Cortex of kidney (tissue), 1 donor: ENCODE data around the gene LGALS4.
"Not testable (repeated sequence)": the region's sequence is repeated elsewhere in the genome, so short reads cannot be mapped to it uniquely, and the experiment has no call there.

Experiments
- DNase-seq: peaks from one replicate; lab custom pipeline; 2025; lab: John Stamatoyannopoulos, UW

Gene LGALS4

DNA sequence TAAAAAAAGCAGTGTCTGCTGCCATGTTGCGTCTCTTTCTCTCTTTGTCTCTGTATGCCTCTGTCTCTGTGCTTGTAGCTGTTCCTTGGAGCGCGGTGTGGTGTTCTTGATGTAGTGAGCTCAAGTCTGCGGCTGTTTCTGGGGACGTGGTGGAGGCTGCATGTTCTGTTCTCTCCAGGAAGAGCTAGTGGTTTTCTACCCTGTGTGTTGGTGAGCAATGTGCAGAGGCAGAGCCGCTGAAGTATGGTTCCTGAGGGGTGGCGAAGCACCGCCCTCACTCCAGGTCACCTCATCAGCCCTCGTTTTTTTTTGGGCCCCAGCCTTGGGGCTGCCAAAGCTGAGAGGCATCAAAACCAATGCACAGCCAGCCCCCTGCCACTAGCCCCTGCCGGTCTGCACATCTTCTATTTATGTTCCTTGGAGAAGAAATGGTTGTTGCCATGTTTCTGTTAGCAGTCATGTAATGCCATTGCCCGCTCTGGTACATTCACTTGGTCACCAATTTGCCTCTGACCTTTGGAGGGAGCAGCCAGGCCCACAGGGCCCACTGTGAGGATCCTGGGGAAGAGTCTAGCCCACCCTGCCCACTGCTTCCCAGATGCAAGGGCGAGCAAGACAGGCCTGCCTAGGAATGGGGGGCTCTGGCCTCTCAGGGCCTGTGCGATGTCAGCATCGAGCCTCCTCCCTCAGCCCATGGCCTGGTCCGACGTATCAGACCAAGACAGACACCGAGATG is 29.9 kb upstream of the LGALS4 start:
- no peak for DNase-seq

DNA sequence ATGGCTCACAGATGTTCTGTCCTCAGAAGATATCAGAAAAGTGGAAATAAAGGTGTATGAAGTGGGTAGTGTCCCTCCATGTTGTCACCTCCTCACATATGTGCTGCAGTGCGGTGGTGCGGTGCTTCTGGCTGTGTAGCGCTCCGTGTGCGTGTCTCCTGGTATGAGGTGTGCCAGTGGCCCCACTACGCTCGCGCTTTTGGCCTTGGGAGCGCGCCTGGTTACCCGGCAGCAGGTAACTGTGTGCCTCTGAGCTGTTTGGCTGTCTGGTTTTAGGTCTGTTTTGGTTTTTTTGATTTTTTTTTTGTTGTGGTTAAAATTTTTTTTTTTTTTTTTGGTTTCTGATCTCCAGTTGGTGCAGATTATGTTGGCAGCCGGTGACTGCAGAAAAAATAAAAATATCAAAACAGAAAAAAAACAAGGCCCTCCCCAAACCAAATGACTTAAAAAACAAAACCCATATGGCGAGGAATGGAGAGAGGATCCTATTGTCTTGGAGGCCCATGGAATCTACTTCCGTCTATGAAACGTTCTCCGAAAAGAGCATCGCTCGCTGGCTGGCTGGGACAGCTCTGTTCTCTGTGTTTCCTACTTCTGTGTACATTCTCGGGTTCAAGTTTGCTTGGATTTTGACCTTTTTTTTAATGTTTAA is 29.2 kb upstream of the LGALS4 start:
- DNase-seq, result no peak

DNA sequence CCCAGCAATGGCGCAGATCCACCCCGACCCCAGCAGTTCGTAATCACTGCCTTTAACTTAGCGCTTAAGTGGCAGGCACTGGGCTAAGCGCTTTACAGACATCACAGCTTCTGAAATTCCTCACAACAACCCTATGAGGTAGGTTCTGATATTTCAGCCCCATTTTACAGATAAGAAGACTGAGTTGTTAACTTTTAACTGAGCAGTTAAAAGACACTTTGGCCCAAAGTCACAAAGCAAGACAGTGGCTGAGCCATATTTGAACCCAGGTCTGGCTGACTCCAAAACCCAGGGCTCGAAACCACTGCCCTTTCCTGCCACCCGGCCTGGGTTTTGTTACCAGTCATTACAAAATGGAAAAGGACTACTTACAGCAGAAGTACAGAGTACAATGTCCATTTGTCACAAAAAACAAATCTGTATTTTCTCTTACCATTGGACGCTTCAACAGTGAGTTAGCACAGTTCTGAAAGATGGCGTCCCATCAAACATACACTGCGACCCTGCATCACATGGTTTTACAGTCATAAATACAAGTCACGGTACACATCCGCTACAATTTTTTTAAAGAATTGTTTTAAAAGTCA is 28.5 kb upstream of the LGALS4 start:
- DNase-seq, result no peak

DNA sequence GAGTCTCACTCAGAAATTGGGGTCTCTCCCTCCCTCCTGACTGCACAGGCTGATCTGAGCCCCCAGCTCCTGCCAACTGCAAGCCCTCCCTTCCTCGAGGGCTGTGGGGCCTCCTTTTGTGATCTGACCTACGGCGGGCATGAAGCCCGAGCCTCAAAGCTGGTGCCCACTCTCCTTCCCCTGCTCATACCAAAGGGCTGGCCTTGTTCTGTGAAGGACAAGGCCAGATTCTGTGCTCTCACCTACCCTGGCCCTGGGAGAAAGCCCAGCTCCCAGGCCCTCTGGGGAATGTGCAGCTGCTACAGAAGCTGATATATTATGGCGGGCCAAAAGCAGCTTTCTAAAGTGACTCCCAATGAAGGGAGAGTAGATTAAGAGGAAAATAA is 27.8 kb upstream of the LGALS4 start:
- no peak for DNase-seq

DNA sequence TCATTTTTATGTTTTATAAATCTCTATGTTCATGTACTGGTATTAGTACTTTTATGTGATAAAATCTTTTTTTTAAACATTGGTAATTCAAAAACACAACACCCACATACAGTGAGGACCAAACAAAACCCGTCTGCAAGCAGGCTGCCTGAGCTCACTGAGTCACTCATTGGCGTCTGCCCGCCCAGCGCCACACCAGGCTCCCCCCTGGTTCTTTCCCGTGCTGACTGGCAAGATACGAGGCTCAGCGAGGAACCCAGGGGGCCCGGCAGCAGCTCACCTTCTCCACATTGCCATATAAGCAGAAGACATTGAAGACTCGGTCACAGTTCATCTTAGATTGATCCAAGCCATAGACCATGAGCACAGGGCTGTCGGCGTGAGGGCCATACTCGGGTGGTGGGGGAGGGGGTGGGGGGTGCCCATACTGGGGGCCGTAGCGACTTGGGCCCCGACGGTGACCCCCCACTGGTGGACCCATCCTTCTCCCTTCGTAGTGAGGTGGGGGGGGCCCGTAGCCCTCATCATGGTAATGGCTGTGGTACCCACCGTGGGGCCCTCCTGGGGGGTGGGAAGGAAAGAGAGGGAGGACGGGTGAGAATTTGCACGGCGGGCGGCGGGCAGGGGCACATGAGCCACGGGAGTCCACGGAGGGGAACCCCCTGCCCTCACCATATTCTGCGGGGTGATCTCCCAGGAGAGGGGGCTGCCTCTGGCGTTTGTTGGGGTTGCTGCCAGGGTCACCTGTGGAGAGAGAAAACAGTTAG is 27.3 kb upstream of the LGALS4 start:
- no peak for DNase-seq

DNA sequence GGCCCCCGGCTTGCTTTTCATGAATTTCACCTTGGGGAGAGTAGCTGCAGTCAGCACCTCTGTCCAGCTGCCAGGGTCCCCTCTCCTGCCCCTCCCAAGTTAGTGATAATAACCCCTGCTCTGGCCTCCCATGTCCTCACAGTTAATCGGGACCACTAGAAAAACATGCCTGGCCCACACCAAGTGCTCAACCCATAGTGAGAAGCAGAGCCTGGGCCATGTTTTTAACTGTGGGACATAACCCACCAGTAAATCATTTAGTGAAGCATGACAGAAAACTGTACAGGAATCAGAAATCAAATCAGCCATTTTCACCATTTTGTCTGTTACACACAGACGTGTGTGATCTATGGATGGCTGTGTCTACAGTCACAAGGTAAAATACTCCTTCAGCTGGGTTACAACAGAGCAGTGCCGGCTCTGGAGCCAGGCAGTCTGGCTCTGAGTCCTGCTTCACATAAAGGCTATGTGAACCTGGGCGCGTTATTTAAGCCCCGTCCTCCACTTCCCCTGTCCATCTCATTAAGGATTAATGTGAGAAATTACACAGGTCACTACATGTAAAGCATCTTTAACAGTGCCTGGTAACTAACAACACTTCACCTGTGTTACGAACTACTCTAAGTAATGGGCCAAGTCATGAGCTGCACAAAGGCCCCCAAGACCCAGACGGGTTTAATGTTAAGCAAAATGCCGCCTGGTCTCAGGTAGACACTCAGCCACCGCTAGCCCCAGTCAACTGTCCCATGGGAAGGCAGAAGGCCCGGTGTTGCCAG is 26.4 kb upstream of the LGALS4 start:
- DNase-seq, result no peak

DNA sequence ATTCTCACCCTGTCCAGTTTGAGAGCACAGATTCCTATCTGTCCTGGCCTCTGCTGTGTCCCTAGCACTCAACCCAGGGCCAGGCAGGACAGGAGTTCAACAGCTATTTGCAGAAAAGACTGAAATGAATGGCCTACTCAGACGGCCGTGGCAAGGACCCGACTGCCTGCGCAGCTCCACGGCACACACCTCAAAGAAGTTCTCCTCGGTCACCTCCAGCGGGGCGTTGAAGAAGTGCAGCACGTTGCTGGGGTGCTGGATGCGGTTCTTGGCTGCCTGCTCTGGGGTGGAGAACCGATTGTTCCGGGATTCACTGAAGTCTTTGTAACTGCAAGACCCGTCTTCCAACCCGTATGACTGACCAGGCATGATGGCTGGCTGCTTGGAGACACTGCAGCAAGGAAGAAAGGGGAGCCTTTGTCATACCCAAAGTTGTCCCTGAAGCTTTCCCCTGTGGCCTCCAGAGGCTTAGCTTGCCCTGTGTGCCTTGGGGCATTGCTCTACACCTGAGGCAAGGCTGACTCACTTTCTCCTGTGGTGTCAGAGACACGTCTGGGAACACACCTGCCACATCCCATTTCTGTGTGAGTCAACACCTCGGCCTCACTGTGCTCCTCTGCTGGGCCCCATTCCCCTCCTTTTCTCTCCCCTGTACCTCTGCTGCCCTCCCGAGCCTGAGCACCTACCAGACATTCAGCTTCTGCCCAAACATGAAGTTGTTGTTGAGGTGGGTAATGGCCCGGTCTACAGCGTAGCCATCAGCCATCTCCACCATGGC is 25.7 kb upstream of the LGALS4 start:
- DNase-seq, result no peak

DNA sequence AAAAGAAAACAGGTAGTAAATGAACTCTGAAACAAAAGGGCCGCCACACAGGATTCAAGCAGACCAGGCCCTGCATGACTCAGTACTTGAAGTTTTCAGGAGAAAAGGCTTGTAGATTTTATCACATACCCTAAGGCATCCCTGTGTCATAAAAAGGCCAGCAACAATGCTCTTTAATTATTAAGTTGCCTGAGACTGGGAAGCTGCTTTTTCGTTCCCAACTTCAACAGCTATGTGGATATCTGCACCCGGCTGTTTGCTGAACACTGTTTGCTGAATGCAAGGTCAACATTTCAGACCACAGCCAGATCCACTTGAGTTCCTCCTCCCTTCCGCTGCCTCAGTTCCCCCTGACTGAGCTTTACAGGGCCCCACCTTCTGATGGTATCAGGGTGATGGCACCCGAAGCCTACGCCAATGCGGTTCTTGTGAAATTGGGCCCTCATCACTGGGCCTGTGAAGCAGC is 24.9 kb upstream of the LGALS4 start:
- no peak for DNase-seq

DNA sequence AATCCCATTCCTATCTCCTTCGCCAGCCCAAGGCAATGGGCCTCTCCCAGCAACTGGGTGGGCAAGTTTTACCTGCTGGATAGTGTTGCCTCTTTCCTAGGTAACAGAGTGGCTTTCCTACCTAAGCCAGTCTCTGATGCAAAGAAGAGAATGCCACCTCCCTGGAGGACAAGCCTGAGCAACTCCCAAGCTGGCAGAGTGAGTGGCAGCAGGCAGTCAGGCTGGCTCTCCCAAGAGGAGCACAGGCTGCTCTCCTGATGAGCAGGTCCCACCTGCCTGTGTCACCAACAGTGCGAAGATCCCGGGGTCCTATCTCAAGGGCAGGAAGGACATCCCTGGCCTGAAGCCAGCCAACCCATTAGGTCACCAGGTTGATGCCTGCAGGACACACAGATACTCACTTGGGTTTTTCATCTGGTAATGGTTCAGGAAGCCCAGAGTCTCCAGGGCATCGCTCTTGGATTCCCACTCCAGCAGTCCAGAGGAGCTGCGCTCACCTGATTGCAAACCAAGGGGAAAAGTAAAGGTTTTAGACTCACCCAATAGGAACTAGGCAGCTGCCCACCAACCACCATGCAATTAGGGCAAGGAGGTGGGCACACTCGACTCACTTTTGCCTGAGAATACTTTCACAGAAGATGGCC is 24.4 kb upstream of the LGALS4 start:
- DNase-seq, result no peak

DNA sequence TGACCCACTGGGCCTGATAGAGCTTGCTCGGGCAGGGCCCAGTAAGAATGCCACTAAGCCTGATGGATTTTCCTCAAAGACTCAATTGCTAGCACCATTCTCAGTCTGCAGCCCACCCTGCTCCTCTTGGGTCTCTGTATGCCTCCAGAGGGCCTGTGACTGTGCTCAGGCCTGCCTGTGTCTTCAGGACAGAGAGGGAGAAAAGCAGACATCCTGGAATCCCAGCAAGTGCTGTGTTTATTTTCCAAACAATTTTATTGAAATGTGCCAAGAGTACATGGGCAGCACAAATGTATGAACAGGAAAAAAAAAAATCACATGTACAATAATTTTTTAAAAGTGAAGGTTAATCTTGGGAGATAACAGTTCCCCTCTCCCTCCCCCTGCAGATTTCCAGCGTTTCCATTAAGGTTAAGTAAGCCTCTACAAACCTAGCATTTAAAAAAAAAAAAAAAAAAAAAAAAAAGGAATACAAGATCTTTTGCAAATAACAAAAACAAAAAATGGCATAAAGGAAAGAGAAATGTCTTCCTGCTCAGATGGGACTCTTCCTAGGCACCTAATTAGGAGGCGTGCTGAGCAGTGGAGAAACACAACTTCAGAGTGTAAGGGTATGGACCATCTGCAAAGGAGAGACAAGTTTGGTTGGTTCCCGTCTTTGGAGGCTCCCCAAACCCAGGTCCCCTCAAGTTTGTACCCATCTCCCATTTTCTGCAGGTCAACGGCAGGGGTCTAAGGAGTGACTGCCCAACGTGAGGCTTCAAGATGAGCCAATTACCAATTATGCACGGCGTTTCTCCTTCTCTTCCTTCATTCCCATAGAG is 23.6 kb upstream of the LGALS4 start:
- no peak for DNase-seq

DNA sequence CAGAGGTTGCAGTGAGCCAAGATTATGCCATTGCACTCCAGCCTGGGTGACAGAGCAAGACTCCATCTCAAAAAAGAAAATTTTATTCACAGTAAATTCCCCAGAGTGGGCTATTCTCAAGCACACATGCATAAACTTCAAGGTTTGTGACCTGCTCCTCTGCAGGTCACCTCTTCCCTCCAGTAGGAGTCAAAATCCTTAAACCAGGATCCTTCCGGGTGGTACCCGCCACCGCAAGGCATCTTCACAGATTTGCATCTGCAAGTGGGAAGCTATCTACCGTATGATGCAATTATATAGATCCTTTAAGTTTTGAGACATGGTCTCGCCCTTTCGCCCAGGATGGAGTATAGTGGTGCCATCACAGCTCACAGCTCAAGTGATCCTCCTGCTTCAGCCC is 21.8 kb upstream of the LGALS4 start:
- DNase-seq, result no peak

DNA sequence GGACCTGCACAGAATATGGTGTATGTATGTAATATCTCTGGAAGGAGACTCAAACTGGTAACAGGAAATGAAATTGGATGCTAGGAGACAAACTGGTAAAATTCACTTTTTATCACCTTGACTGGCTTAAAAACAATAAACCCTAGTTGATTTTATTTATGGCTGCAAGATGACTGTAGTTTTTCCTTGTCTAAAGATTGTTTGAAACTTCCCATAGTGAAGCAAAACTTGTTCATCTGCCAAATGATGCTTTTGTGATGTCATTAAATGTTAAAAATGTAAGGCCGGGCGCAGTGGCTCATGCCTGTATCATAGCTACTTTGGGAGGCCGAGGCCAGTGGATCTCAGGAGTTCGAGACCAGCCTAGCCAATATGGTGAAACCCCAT is 21.4 kb upstream of the LGALS4 start:
- DNase-seq, result no peak

DNA sequence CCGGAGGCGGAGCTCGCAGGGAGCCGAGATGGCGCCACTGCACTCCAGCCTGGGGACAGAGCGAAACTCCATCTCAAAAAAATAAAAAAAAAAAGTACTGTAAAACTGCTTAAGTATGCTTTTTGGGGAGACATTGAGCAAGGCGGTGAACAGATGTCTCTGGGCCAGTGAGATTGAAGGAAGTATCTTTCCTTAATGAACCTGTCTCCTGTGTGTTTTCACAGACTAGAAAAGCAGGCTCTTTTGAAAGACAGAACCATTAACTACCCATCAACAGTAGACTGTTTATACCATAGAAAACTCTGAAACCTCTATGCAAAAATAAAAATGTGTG is 20.3 kb upstream of the LGALS4 start:
- no peak for DNase-seq

DNA sequence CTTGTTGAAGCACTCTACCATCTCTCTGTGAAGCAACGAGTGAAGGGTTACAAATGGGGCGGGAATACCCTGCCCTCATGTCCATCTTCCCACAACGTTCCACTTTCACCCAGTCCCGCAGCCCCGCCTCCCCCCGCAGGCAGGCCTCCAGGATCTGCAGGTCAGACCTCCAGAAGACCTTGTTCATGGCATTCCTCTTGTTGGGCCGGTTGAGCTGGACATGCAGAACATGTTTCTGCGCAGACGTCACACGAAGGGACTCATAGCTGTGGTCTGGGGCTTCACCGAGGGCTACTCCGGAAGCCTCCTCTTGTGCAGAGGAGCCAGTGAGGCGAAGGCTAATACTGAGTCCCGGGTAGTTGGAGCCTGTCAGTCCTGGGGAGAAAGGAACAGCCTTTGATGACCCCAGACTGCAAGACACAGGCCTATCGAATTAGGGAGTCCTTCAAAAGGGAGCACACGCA is 18.4 kb upstream of the LGALS4 start:
- no peak for DNase-seq

DNA sequence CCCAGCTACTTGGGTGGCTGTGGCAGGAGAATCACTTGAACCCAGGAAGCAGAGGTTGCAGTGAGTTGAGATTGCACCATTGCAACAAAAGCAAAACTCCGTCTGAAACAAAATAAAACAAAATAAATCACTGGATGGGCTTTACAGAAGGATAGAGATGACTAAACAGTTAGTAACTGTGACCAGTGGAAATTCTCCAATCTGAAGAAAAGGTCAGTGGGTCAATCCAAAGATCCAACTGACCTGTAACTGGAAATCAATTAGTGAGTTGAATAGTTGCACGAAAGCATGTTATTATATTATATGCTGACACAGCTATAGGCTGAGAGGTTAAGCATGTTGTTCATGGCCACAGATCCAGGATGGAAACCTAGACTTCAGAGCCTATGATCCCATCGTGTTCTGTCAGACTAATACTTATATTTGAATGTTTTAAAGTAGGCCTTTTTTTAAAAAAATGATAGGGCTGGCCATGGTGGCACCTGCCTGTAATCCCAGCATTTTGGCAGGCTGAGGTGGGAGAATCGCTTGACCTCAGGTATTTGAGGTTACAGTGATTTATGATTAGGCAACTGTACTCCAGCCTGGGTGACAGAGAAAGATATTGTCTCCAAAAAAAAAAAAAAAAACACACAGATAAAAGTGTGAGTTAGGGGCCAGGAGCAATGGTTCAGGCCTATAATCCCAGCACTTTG is 17.4 kb upstream of the LGALS4 start:
- DNase-seq, result no peak

DNA sequence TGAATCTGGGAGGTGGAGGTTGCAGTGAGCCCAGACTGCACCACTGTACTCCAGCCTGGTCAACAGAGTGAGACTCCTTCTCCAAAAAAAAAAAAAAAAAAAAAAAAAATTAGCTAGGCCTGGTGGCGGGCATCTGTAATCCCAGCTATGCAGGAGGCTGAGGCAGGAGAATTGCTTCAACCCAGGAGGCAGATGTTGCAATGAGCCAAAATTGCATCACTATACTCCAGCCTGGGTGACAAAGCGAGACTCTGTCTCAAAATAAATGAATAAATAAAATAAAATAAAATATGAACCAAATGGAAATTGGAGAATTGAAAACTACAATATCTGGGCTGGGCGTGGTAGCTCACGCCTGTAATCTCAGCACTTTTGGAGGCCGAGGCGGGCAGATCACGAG is 16.5 kb upstream of the LGALS4 start:
- DNase-seq, result not testable (repeated sequence)

DNA sequence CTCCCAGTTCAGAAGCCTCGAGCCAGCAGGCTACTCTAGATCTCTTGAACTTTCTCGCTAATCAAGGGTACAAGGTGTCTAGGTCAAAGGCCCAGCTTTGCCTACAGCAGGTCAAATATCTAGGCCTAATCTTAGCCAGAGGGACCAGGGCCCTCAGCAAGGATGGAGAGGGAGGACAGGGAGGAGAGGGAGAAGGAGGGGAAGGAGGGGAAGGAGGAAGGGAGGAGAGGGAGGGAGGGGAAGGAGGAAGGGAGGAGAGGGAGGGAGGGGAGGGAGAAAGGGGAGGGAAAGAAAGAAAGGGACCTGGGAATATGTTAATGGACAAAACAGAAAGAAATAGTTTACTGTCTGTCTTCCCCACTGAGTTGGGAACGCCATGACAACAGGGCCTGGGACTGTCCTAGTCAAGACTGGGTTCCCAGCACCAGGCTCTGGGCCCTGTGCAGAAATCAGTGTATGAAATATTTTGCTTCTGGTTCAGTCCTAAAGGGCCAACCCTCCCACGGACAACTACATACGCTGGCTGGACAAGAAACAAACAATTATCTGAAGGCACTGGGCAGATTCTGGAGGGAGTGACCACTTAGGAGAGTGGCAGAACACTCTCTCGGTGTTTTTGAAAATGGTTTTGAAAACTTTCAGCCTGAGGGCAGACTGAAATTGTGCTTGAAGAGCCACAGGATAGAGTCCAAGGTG is 14.3 kb upstream of the LGALS4 start:
- DNase-seq, result no peak

DNA sequence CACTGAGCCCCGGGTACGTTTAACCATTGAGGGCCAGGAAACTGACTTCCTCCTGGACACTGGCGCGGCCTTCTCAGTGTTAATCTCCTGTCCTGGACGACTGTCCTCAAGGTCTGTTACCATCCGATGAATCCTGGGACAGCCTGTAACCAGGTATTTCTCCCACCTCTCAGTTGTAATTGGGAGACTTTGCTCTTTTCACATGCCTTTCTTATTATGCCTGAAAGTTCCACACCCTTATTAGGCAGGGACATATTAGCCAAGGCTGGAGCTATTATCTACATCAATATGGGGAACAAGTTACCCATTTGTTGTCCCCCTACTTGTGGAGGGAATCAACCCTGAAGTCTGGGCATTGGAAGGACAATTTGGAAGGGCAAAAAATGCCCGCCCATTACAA is 13.2 kb upstream of the LGALS4 start:
- not testable (repeated sequence) for DNase-seq
